ENCODE measurements around the gene TRMT44.

TRMT44 gene

GRCh38 chr4:8500966-8501365 lies 60.4 kb downstream of the TRMT44 start:
- ChIA-PET POLR2A (no interaction called here), CTCF (no interaction called here)
- no peak for TF ChIP-seq CTCF (IDR thresholded peaks at IDR 0.05; ENCODE audit: control extremely low read depth, extremely low read depth, low read depth, missing control alignments)
- DNase-seq (ENCODE audit: extremely low spot score), result no peak

- no peak for DNase-seq (ENCODE audit: extremely low spot score)
- ChIA-PET CTCF (interaction anchor here (1.0 to 1.1 kb wide), 2 partner anchors 9 to 31 kb away, joined by 3 to 4 read pairs; no protein-coding TSS in a partner anchor), POLR2A (no interaction called here)
- TF ChIP-seq CTCF (IDR thresholded peaks at IDR 0.05; ENCODE audit: control extremely low read depth, extremely low read depth, low read depth, missing control alignments), result no peak
Observed at GRCh38 chr4:8501781-8502180, 61.2 kb downstream of the TRMT44 start.

- ChIA-PET POLR2A (no interaction called here), CTCF (interaction anchor here (0.7 to 1.1 kb wide), 3 partner anchors 9 to 34 kb away, joined by 3 to 4 read pairs (median 3); no protein-coding TSS in a partner anchor)
- DNase-seq (ENCODE audit: extremely low spot score), result no peak
- TF ChIP-seq CTCF (IDR thresholded peaks at IDR 0.05; ENCODE audit: control extremely low read depth, extremely low read depth, low read depth, missing control alignments), result no peak
Observed at GRCh38 chr4:8502371-8502770, 61.8 kb downstream of the TRMT44 start.

GRCh38 chr4:8502836-8503585 lies 62.4 kb downstream of the TRMT44 start:
- ChIA-PET CTCF (interaction anchor here (0.7 to 1.1 kb wide), 3 partner anchors 10 to 34 kb away, joined by 3 to 4 read pairs (median 3); no protein-coding TSS in a partner anchor), POLR2A (no interaction called here)
- DNase-seq (ENCODE audit: extremely low spot score), result no peak
- no peak for TF ChIP-seq CTCF (IDR thresholded peaks at IDR 0.05; ENCODE audit: control extremely low read depth, extremely low read depth, low read depth, missing control alignments)

GRCh38 chr4:8503801-8504200 lies 63.2 kb downstream of the TRMT44 start:
- no peak for DNase-seq (ENCODE audit: extremely low spot score)
- ChIA-PET POLR2A (no interaction called here), CTCF (interaction anchor here (1.7 kb wide), 1 partner anchor 36 kb away, joined by 7 read pairs; no protein-coding TSS in a partner anchor)

More at GRCh38 chr4:8503801-8504200, 63.2 kb downstream of the TRMT44 start:
- no peak for TF ChIP-seq CTCF (IDR thresholded peaks at IDR 0.05; ENCODE audit: control extremely low read depth, extremely low read depth, low read depth, missing control alignments)

Data from GM10248 (cell line).